MM.1S (cell line): ENCODE measurements around the gene ADAP1.

ENCODE experiments used
- CTCF ChIP-seq: fragments of 300-600 bp; sonication (generic); IDR thresholded peaks from 2 replicates; pipeline ENCODE4 v1.5.1; 2016; ENCODE audit warnings: antibody characterized with exemption, low read length, mixed read lengths
- EZH2 ChIP-seq: fragments of 300-600 bp; sonication (generic); optimal IDR thresholded peaks from 2 replicates; pipeline ENCODE3; 2017; ENCODE audit warnings: low read depth, mild to moderate bottlenecking, antibody characterized with exemption, low read length, mixed read lengths
- EZH2phosphoT487 ChIP-seq: fragments of 300-600 bp; sonication (generic); IDR thresholded peaks from 2 replicates; pipeline ENCODE4 v1.6.1; 2018; ENCODE audit warnings: antibody characterized with exemption, low read length

- TF ChIP-seq CTCF: no peak
- TF ChIP-seq EZH2: no peak
- TF ChIP-seq EZH2phosphoT487: no peak
These were observed 40.3 kb upstream of the ADAP1 start for GRCh38 chr7:994592-995308.
